ENCODE data around the gene TIMM22.

The TIMM22 gene

DNA sequence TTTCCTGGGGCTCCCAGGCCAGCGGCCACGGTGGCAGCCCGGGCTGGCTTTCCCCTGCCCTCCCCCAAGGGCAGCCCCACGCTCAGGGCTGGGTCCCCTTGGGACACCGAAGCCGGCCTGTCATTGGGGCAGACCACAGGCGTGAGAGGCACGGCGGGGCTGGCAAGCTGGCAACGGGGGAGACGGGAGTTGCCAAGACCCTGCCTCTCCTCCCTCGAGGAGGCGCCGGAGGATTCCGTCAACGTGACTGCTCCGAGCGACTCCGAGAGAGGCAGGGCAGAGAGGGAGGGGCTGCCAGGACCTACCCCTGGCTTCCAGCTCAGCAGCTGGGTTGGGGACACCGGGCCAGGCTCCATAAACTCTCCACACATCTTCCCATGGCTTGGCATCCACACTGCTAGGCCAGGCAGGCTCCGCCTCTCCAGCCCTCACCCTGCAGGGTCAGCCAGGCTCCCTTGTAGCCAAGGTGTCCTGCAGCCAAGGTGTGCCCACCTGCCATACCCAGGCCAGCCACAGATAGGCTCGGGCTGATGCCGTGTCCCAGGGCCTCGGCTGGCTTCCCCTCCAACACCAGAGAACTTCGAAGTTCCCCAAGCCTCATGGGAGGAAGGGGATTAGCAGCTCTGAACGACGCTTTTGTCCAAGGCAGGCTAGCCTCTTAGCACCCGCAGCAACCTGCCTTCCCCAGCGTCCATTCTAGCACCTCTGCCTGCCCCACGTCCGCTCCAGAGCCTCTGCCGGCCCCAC is 25.5 kb downstream of the TIMM22 start:
- no peak for TF ChIP-seq TAF1 (IDR thresholded peaks at IDR 0.05; ENCODE audit: borderline replicate concordance, insufficient read depth, low read length)
- no peak for TF ChIP-seq POLR2AphosphoS5 (IDR thresholded peaks at IDR 0.05; ENCODE audit: low read depth, low read length)
- no peak for TF ChIP-seq FOXP2 (optimal IDR thresholded peaks at IDR 0.05; ENCODE audit: borderline replicate concordance, extremely low read depth, extremely low read length, insufficient read depth)
- TF ChIP-seq, protein P1, sequence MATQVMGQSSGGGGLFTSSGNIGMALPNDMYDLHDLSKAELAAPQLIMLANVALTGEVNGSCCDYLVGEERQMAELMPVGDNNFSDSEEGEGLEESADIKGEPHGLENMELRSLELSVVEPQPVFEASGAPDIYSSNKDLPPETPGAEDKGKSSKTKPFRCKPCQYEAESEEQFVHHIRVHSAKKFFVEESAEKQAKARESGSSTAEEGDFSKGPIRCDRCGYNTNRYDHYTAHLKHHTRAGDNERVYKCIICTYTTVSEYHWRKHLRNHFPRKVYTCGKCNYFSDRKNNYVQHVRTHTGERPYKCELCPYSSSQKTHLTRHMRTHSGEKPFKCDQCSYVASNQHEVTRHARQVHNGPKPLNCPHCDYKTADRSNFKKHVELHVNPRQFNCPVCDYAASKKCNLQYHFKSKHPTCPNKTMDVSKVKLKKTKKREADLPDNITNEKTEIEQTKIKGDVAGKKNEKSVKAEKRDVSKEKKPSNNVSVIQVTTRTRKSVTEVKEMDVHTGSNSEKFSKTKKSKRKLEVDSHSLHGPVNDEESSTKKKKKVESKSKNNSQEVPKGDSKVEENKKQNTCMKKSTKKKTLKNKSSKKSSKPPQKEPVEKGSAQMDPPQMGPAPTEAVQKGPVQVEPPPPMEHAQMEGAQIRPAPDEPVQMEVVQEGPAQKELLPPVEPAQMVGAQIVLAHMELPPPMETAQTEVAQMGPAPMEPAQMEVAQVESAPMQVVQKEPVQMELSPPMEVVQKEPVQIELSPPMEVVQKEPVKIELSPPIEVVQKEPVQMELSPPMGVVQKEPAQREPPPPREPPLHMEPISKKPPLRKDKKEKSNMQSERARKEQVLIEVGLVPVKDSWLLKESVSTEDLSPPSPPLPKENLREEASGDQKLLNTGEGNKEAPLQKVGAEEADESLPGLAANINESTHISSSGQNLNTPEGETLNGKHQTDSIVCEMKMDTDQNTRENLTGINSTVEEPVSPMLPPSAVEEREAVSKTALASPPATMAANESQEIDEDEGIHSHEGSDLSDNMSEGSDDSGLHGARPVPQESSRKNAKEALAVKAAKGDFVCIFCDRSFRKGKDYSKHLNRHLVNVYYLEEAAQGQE (IDR thresholded peaks at IDR 0.05; ENCODE audit: insufficient read depth in 1 of 2, low read depth in 2 of 2, low read length in 2 of 2), result no peak
- no peak for TF ChIP-seq SIN3A (IDR thresholded peaks at IDR 0.05; ENCODE audit: borderline replicate concordance, insufficient read depth, low read length)

DNA sequence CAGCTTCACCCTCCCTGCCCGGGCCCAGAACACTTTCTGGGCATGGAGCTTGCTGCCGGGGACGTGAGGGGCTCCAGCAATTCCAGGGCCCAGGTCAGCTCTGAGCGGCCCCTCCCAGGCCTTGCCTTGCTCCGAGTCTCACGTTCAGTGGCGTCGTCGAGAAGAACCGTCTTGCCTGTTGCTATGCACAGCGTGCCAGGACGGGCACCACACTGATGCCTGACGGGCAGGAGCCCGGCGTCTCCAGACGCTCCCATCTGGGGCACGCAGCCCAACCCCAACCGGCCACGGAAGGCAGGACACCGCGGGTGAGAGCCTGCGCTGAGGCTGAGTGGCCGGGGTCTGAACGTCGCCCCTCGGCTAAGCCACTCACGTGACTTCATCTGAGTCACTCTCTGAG is 27.1 kb downstream of the TIMM22 start:
- TF ChIP-seq POLR2AphosphoS5 (IDR thresholded peaks at IDR 0.05; ENCODE audit: low read depth, low read length) (no peak), TAF1 (IDR thresholded peaks at IDR 0.05; ENCODE audit: borderline replicate concordance, insufficient read depth, low read length) (no peak), FOXP2 (optimal IDR thresholded peaks at IDR 0.05; ENCODE audit: borderline replicate concordance, extremely low read depth, extremely low read length, insufficient read depth) (no peak), SIN3A (IDR thresholded peaks at IDR 0.05; ENCODE audit: borderline replicate concordance, insufficient read depth, low read length) (no peak)
- TF ChIP-seq, protein P1 (IDR thresholded peaks at IDR 0.05; ENCODE audit: insufficient read depth in 1 of 2, low read depth in 2 of 2, low read length in 2 of 2), result no peak

DNA sequence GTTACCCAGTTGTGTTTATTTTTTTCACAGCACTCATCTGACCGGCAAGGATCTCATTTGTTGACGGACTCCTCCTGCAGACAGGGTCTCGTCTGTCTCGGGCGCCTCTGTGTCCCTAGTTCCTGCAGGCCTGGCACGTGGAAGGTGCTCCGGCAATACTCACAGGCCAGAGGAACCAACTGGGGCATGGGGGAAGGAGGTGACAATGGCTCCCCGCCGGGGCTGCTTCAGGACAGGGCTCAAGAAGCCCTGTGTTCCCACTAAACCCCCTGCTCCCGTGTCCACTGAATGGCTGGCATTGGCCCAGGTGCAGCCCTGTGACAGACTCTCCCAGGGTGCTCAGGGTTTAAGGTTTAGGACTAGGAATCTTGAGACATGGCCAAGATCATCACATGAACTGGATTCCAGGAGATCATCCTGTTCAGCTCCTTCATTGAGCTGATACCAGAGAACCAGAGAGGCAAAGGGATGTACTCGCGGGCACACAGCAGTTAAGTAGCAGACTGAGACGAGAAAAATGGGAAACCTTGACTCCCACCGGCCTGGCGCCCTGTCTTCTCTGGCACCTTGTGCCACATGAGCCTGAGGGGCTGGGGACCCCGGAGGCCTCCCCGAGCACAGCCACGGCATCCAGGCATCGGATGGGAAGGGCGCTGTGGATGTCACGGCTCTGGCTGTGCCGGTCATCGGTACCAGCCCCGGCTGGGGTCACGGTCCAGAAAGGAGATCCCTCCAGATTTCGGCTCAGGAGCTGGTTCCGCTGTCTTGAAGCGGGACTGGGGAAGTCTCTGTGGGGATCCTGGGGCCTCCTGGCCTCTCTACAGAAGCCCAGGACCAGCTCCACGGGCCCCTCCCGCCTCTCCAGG is 29.0 kb downstream of the TIMM22 start:
- TF ChIP-seq, protein P1 (IDR thresholded peaks at IDR 0.05; ENCODE audit: insufficient read depth in 1 of 2, low read depth in 2 of 2, low read length in 2 of 2), result no peak
- TF ChIP-seq FOXP2 (optimal IDR thresholded peaks at IDR 0.05; ENCODE audit: borderline replicate concordance, extremely low read depth, extremely low read length, insufficient read depth), result no peak

DNA sequence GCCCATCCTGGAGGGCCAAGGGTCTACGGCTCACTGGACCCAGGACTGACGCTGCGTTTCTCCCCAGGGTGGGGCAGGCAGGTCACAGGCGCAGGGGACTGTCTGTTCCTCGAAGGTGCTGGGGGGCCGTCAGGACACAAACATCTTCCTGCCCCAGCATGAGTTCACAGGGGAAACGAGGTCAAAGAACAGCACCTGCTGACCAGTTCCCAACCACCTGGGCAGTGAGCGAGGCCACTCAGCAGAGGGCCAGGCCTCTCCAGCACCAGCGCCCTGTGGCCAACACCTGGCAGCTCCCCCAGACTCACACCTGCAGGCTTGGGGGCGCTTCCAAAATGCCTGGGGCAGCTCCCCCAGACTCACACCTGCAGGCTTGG is 29.7 kb downstream of the TIMM22 start:
- no peak for TF ChIP-seq POLR2AphosphoS5 (IDR thresholded peaks at IDR 0.05; ENCODE audit: low read depth, low read length)
- no peak for TF ChIP-seq TAF1 (IDR thresholded peaks at IDR 0.05; ENCODE audit: borderline replicate concordance, insufficient read depth, low read length)
- TF ChIP-seq SIN3A (IDR thresholded peaks at IDR 0.05; ENCODE audit: borderline replicate concordance, insufficient read depth, low read length), result no peak
- TF ChIP-seq FOXP2 (optimal IDR thresholded peaks at IDR 0.05; ENCODE audit: borderline replicate concordance, extremely low read depth, extremely low read length, insufficient read depth), result no peak
- TF ChIP-seq, protein P1 (IDR thresholded peaks at IDR 0.05; ENCODE audit: insufficient read depth in 1 of 2, low read depth in 2 of 2, low read length in 2 of 2), result no peak
